ENCODE measurements around the gene PAN3. TPM values are rescaled to one million over a fixed set of nuclear protein-coding genes. Genes with fewer than 3 reads are reported as not detected.

PAN3 gene
- total and polyA plus RNA-seq, 7 donors, result 5.1 to 43.3 (median 39.2) TPM

- no peak for DNase-seq
Measured at GRCh38 chr13:28282451-28282850, 144.1 kb downstream of the PAN3 start.

GRCh38 chr13:28283600-28283999, 145.3 kb downstream of the PAN3 start:
- no peaks in the 10 kb centered on the region for H3K9me3 ChIP-seq
- H3K4me3 ChIP-seq, result no peak overlapping the region
- H3K27me3 ChIP-seq, result no peaks in the 10 kb centered on the region
- intact Hi-C loops (cut with DNase I), result no loop called here
- no peak for TF ChIP-seq EP300 (IDR thresholded peaks at IDR 0.05)
- TF ChIP-seq POLR2AphosphoS5 (IDR thresholded peaks at IDR 0.05), result no peak
- no peak for TF ChIP-seq CTCF (IDR thresholded peaks at IDR 0.05)
- no peak for TF ChIP-seq POLR2A (IDR thresholded peaks at IDR 0.05)
- H3K36me3 ChIP-seq, result peaks cover 4 to 72% (median 7%) of the 10 kb centered on the region in 4 donors
- no peak for DNase-seq
- WGBS, 2 donors, result 96 to 97% methylated on average over 3 of the region's 3 CpGs
- no peaks in the 10 kb centered on the region for H3K4me1 ChIP-seq
- no peak overlapping the region for H3K27ac ChIP-seq

More at GRCh38 chr13:28282451-28282850, 144.1 kb downstream of the PAN3 start:
- H3K4me3 ChIP-seq, result no peak overlapping the region
- H3K9me3 ChIP-seq, result no peaks in the 10 kb centered on the region
- no peaks in the 10 kb centered on the region for H3K27me3 ChIP-seq
- intact Hi-C loops (cut with DNase I), result no loop called here
- no peaks in the 10 kb centered on the region for H3K4me1 ChIP-seq
- WGBS, 2 donors, result 73 to 80% methylated on average over 5 of the region's 5 CpGs
- peaks cover 6 to 67% (median 9%) of the 10 kb centered on the region in 4 donors for H3K36me3 ChIP-seq
- TF ChIP-seq POLR2AphosphoS5 (IDR thresholded peaks at IDR 0.05) (no peak), EP300 (IDR thresholded peaks at IDR 0.05) (no peak), CTCF (IDR thresholded peaks at IDR 0.05) (no peak), POLR2A (IDR thresholded peaks at IDR 0.05) (no peak)
- H3K27ac ChIP-seq, result no peak overlapping the region

GRCh38 chr13:28286263-28286662, 147.9 kb downstream of the PAN3 start:
- WGBS, 2 donors, result 85 to 100% methylated on average over 1 of the region's 1 CpG
- no peaks in the 10 kb centered on the region for H3K27me3 ChIP-seq
- no peaks in the 10 kb centered on the region for H3K9me3 ChIP-seq
- H3K27ac ChIP-seq, result no peak overlapping the region
- no peak overlapping the region for H3K4me3 ChIP-seq
- H3K4me1 ChIP-seq, result no peaks in the 10 kb centered on the region
- intact Hi-C loops (cut with DNase I), result no loop called here
- no peak for TF ChIP-seq POLR2AphosphoS5 (IDR thresholded peaks at IDR 0.05)
- TF ChIP-seq POLR2A (IDR thresholded peaks at IDR 0.05), result no peak
- TF ChIP-seq CTCF (IDR thresholded peaks at IDR 0.05), result no peak
- TF ChIP-seq EP300 (IDR thresholded peaks at IDR 0.05), result no peak
- DNase-seq, result no peak
- peaks cover 0 to 54% (median 7%) of the 10 kb centered on the region in 4 donors for H3K36me3 ChIP-seq

- H3K9me3 ChIP-seq, result no peaks in the 10 kb centered on the region
- H3K4me3 ChIP-seq, result no peak overlapping the region
- H3K27ac ChIP-seq, result no peak overlapping the region
- TF ChIP-seq POLR2A (IDR thresholded peaks at IDR 0.05) (no peak), CTCF (IDR thresholded peaks at IDR 0.05) (no peak), POLR2AphosphoS5 (IDR thresholded peaks at IDR 0.05) (no peak), EP300 (IDR thresholded peaks at IDR 0.05) (no peak)
- DNase-seq, result no peak
- no peaks in the 10 kb centered on the region for H3K27me3 ChIP-seq
- intact Hi-C loops (cut with DNase I), result no loop called here
- WGBS, 2 donors, result 91 to 93% methylated on average over 3 of the region's 3 CpGs
- H3K36me3 ChIP-seq, result peaks cover 0 to 23% (median 16%) of the 10 kb centered on the region in 4 donors
- H3K4me1 ChIP-seq, result no peaks in the 10 kb centered on the region
Measured at GRCh38 chr13:28297341-28297740, 159.0 kb downstream of the PAN3 start.

GRCh38 chr13:28299916-28300315, 161.6 kb downstream of the PAN3 start:
- DNase-seq, result no peak
- H3K4me1 ChIP-seq, result no peaks in the 10 kb centered on the region
- WGBS, 2 donors, result 69 to 81% methylated on average over 2 of the region's 2 CpGs
- TF ChIP-seq EP300 (IDR thresholded peaks at IDR 0.05), result no peak
- TF ChIP-seq POLR2AphosphoS5 (IDR thresholded peaks at IDR 0.05), result no peak
- no peak for TF ChIP-seq CTCF (IDR thresholded peaks at IDR 0.05)
- no peak for TF ChIP-seq POLR2A (IDR thresholded peaks at IDR 0.05)
- no peak overlapping the region for H3K27ac ChIP-seq
- intact Hi-C loops (cut with DNase I), result no loop called here
- no peak overlapping the region for H3K4me3 ChIP-seq
- no peaks in the 10 kb centered on the region for H3K9me3 ChIP-seq
- no peaks in the 10 kb centered on the region for H3K27me3 ChIP-seq
- H3K36me3 ChIP-seq, result peaks cover 0 to 2% (median 0%) of the 10 kb centered on the region in 4 donors

All from sigmoid colon (tissue), 7 donors.